OCI-LY1 (cell line): ENCODE measurements around the gene KIN.

Source experiments
- EZH2 ChIP-seq: fragments of 200-600 bp; sonication (generic), shearing (Covaris generic); IDR thresholded peaks from 2 replicates; pipeline ENCODE4 v1.8.0; 2017; ENCODE audit warnings: borderline replicate concordance, mixed run types, mild to moderate bottlenecking, antibody characterized with exemption, low read length, moderate library complexity, mixed read lengths
- TF ChIP-seq, protein P1 (sequence below): fragments of 200-600 bp; sonication (generic), shearing (Covaris generic); IDR thresholded peaks from 2 replicates; pipeline ENCODE4 v1.5.1; 2017; ENCODE audit warnings: mild to moderate bottlenecking, antibody characterized with exemption, low read length, moderate library complexity, mixed read lengths

DNA sequence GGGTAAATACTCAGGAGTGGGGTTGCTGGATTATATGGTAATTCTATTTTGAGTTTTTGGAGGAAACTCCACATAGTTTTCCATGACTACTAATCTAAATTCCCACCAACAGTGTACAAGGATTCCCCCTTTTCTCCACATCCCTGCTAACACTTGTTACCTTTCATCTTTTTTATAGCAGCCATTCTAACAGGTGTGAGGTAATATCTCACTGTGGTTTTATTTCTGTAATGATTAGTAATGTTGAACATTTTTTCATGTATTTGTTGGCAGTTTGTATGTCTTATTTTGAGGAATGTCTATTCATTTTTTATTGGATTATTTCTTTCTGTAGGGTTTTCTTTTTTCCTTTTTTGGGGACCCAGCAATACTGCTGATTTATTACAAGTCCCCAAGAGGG lies 45.4 kb upstream of the KIN start:
- TF ChIP-seq, protein P1, sequence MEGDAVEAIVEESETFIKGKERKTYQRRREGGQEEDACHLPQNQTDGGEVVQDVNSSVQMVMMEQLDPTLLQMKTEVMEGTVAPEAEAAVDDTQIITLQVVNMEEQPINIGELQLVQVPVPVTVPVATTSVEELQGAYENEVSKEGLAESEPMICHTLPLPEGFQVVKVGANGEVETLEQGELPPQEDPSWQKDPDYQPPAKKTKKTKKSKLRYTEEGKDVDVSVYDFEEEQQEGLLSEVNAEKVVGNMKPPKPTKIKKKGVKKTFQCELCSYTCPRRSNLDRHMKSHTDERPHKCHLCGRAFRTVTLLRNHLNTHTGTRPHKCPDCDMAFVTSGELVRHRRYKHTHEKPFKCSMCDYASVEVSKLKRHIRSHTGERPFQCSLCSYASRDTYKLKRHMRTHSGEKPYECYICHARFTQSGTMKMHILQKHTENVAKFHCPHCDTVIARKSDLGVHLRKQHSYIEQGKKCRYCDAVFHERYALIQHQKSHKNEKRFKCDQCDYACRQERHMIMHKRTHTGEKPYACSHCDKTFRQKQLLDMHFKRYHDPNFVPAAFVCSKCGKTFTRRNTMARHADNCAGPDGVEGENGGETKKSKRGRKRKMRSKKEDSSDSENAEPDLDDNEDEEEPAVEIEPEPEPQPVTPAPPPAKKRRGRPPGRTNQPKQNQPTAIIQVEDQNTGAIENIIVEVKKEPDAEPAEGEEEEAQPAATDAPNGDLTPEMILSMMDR = no peak
- TF ChIP-seq EZH2 = no peak
